Testis (tissue), 2 donors: Measurements from ENCODE around the gene TRAP1.

Experiments used
- CTCF ChIP-seq, 3 experiments: fragments of 450-650 bp in 2 of 3; fragments of 200-600 bp in 1 of 3; sonication (generic) in 1 of 3; IDR thresholded peaks; one replicate each; pipeline ENCODE4 v1.5.1; 2016 to 2019; ENCODE audit warnings: antibody characterized with exemption in 3 of 3, mild to moderate bottlenecking in 2 of 3, moderate library complexity in 1 of 3
- POLR2A ChIP-seq: fragments of 450-650 bp; IDR thresholded peaks from one replicate; pipeline ENCODE4 v1.6.1; 2017; ENCODE audit warnings: antibody characterized with exemption, mild to moderate bottlenecking, moderate library complexity

GRCh38 chr16:3672571-3673041 is 44.7 kb downstream of the TRAP1 start:
- TF ChIP-seq CTCF (IDR thresholded peaks at IDR 0.05) (no peak), POLR2A (no peak)
